Coronary artery (tissue), 2 donors: ENCODE data around the gene MSGN1.

Experiments used
- DNase-seq: peaks from one replicate; pipeline ENCODE4 v3.0.0-alpha.2; 2017; ENCODE audit warnings: low spot score
- H3K27ac ChIP-seq, 2 donors: fragments of 200-600 bp; sonication (generic); one replicate each; pipeline ENCODE4 v1.5.1; 2016 to 2019
- H3K4me3 ChIP-seq: fragments of 200-600 bp; sonication (generic); 2 replicates; pipeline ENCODE4 v1.5.1; 2016; ENCODE audit warnings: mild to moderate bottlenecking, moderate library complexity
- TF ChIP-seq, protein P1 (sequence below): fragments of 200-600 bp; sonication (generic); IDR thresholded peaks from one replicate; pipeline ENCODE4 v1.5.1; 2019; ENCODE audit warnings: antibody characterized with exemption

The MSGN1 gene, protein sequence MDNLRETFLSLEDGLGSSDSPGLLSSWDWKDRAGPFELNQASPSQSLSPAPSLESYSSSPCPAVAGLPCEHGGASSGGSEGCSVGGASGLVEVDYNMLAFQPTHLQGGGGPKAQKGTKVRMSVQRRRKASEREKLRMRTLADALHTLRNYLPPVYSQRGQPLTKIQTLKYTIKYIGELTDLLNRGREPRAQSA

DNA sequence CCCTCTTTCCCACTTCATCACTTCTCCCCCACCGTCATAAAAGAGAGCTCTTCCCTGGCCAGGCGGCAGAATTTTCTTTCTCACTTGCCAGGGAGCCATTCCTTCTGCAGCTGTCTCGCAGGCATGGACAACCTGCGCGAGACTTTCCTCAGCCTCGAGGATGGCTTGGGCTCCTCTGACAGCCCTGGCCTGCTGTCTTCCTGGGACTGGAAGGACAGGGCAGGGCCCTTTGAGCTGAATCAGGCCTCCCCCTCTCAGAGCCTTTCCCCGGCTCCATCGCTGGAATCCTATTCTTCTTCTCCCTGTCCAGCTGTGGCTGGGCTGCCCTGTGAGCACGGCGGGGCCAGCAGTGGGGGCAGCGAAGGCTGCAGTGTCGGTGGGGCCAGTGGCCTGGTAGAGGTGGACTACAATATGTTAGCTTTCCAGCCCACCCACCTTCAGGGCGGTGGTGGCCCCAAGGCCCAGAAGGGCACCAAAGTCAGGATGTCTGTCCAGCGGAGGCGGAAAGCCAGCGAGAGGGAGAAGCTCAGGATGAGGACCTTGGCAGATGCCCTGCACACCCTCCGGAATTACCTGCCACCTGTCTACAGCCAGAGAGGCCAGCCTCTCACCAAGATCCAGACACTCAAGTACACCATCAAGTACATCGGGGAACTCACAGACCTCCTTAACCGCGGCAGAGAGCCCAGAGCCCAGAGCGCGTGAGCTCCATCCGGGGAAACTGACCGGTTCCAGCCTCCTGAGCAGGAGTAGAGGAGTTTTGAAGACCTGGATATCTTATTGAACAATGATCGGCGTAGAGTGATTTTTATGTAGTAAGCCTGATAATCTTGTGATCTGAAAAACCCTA lies at the start of gene MSGN1:
Gene MSGN1, plus strand, starts transcription at position 65 of the 850 bp plus-strand sequence. Its CDS starts 59 bp downstream, at position 124.
- TF ChIP-seq, protein P1, sequence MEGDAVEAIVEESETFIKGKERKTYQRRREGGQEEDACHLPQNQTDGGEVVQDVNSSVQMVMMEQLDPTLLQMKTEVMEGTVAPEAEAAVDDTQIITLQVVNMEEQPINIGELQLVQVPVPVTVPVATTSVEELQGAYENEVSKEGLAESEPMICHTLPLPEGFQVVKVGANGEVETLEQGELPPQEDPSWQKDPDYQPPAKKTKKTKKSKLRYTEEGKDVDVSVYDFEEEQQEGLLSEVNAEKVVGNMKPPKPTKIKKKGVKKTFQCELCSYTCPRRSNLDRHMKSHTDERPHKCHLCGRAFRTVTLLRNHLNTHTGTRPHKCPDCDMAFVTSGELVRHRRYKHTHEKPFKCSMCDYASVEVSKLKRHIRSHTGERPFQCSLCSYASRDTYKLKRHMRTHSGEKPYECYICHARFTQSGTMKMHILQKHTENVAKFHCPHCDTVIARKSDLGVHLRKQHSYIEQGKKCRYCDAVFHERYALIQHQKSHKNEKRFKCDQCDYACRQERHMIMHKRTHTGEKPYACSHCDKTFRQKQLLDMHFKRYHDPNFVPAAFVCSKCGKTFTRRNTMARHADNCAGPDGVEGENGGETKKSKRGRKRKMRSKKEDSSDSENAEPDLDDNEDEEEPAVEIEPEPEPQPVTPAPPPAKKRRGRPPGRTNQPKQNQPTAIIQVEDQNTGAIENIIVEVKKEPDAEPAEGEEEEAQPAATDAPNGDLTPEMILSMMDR: no peak
- Histone ChIP-seq H3K27ac (no peak within 1 kb of the TSS), H3K4me3 (no peak within 1 kb of the TSS)
- DNase-seq: no peak

DNA sequence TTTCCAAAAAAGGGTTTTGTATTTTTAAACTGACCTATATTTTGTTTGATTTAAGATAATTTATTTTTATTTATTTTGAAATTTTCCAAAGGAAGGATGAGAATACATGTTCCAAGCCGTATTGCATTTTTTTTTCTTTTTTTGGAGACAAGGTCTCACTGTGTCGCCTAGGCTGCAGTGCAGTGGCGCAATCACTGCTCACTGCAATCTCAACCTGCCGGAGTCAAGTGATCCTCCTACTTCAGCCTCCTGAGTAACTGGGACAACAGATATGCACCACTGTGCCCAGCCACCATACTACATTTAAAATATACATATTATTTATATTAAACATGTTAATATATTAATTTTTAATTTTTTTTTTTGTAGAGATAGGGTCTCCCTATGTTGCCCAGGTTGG lies 47.4 kb upstream of the MSGN1 start:
- no peak overlapping the region for H3K27ac ChIP-seq

DNA sequence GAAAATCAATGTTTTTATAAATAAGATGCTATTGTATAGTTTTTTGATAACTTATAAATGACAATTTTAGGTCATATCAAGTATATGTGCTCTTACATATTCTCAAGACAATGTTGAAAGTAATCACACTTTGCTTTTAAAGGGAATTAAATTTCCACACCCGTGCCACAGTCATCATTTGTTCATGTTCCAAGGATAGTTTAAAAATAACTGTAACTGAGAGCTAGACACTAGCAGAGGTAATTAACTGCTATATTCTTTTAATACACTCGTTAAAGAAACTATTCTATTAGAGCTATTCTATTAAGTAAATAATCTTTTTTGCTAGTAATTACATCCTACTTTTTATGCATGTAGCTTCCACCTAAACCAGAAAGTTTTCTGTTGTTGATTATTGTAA lies 44.3 kb upstream of the MSGN1 start:
- Histone ChIP-seq H3K4me3 (no peak overlapping the region), H3K27ac (no peak overlapping the region)
- TF ChIP-seq, protein P1: no peak
- DNase-seq: no peak

More for the DNA sequence above, 47.4 kb upstream of the MSGN1 start:
- no peak overlapping the region for H3K4me3 ChIP-seq
- no peak for DNase-seq
- TF ChIP-seq, protein P1: no peak

DNA sequence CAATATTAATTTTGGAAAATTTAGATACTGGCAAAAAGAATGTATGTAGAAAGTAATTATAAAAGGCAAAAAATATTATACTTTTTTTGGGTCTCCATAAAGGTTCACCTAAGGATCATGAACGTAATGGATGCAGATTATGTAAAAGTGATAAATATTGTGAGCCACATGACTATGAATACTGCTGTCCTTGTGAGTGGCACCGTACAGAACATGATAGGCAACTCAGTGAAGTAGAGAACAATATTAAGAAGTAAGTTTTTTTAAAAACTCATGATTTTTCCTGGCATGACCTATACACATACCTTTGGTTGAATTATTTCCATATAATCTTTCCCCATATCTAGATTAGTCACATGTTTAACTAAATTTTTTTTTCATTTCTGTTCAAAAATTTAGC lies 43.7 kb upstream of the MSGN1 start:
- DNase-seq: no peak
- Histone ChIP-seq H3K27ac (no peak overlapping the region), H3K4me3 (no peak overlapping the region)
- TF ChIP-seq, protein P1: no peak

DNA sequence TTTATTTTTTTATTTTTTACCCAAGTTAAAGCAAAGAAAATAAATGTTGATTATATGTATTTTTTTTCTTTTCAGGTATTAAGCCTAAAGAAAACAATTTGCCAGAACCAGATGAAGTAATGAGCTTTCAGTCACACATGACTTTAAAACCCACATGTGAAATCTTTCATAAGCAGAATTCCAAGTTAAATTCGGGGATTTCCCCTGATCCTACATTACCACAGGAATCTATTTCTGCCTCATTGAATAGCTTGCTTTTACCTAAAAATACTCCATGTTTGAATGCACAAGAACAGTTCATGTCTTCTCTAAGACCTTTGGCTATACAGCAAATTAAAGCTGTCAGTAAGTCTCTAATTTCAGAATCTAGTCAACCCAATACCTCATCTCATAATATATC lies 35.7 kb upstream of the MSGN1 start:
- TF ChIP-seq, protein P1: no peak
- DNase-seq: no peak
- no peak overlapping the region for H3K27ac ChIP-seq
- H3K4me3 ChIP-seq: no peak overlapping the region

DNA sequence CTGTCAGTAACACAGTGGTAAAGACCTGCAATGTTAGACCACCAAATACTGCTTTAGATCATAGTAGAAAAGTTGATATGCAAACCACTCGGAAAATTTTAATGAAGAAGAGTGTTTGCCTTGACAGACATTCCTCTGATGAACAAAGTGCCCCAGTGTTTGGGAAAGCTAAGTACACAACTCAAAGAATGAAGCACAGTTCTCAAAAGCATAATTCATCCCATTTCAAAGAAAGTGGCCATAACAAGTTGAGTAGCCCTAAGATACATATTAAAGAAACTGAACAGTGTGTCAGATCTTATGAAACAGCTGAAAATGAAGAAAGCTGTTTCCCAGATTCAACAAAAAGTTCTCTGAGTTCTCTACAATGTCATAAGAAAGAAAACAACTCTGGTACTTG lies 34.8 kb upstream of the MSGN1 start:
- no peak for DNase-seq
- no peak overlapping the region for H3K27ac ChIP-seq
- TF ChIP-seq, protein P1: no peak
- H3K4me3 ChIP-seq: no peak overlapping the region

DNA sequence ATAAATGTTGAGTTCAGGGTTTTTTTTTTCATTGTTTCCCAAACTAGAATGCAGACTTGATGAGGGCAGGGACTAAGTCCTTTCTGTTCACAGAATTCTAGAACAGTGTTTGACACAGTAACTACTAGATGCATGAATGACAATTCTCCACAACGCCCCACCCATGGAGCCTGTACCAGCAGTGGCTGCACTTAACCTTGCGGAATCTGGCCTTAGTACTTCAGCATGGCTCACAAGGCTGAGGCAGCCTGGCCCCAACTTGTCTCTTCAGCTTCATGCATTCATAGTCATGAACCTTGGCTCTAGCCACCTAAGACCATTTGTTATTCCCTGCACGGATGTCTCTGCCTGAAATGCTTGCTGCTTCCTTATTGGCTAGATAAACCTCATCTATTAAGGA lies 29.5 kb upstream of the MSGN1 start:
- H3K4me3 ChIP-seq: no peak overlapping the region
- TF ChIP-seq, protein P1: no peak

More for the DNA sequence above, 29.5 kb upstream of the MSGN1 start:
- no peak overlapping the region for H3K27ac ChIP-seq
- DNase-seq: no peak
